ENCODE data around the gene HDAC6. TPM values are rescaled to one million over a fixed set of nuclear protein-coding genes. Genes with fewer than 3 reads are reported as not detected.
"Not testable (repeated sequence)": the region's sequence is repeated elsewhere in the genome, so short reads cannot be mapped to it uniquely, and the experiment has no call there.

Gene HDAC6
- total RNA-seq, 2 experiments from 2014 or later = 62.0 to 108 TPM

- Histone ChIP-seq H3K4me3 (ENCODE audit: low read depth, low read length, poor library complexity, severe bottlenecking) (no peak overlapping the region), H4K20me1 (ENCODE audit: insufficient read depth, low read length) (no peaks in the 10 kb centered on the region), H3K4me1 (ENCODE audit: insufficient read depth, low read length, poor library complexity, severe bottlenecking) (no peaks in the 10 kb centered on the region), H3K27ac (ENCODE audit: low read depth, low read length, poor library complexity, severe bottlenecking) (no peak overlapping the region), H3K79me2 (ENCODE audit: insufficient read depth, low read depth, low read length) (no peaks in the 10 kb centered on the region), H2AFZ (ENCODE audit: low read length) (no peak overlapping the region), H3K9me3 (ENCODE audit: low read length) (no peaks in the 10 kb centered on the region), H3K9me2 (ENCODE audit: insufficient read depth, low read length) (no peaks in the 10 kb centered on the region), H3K36me3 (ENCODE audit: insufficient read depth, low read length) (no peaks in the 10 kb centered on the region), H3K4me2 (ENCODE audit: low read length) (no peak overlapping the region)
- POLR2A ChIA-PET = no interaction called here
- DNase-seq (ENCODE audit: low spot score) = peak; percentile 33
- intact Hi-C loops (cut with micrococcal nuclease; ENCODE audit: unreplicated experiment) = no loop called here
- TF ChIP-seq CTCF (conservative IDR thresholded peaks at IDR 0.05; ENCODE audit: low read length) (peak; percentile 51; the same call in 1 of the 2 replicates), EZH2phosphoT487 (IDR thresholded peaks at IDR 0.05; ENCODE audit: borderline replicate concordance, low read depth, low read length) (no peak)
- BruUV-seq (replicated peaks) = no TSS peak
- CTCF ChIA-PET (ENCODE audit: unreplicated experiment) = no interaction called here
Measured at GRCh38 chrX:48854898-48855297, 53.0 kb downstream of the HDAC6 start.

DNA sequence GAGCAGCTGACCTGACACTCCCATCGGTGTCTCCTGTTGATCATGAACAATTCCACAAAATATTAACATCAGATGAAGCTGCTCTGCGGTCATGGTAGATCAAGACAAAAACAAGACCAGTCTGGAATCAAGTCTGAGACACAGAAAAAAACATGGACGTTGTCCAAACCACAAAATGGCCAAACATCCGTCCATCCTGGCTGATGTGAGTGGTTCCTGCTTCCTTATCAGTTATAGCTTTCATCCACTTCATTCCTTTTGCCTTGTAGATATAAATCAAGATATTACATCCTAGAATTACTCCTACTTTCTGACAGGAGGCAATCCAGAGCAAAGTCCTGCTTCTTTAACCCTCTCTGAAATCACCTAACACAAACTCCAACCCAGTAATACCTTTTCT, 62.3 kb downstream of the HDAC6 start:
- Histone ChIP-seq H4K20me1 (ENCODE audit: insufficient read depth, low read length) (no peaks in the 10 kb centered on the region), H2AFZ (ENCODE audit: low read length) (no peak overlapping the region), H3K27ac (ENCODE audit: low read depth, low read length, poor library complexity, severe bottlenecking) (no peak overlapping the region), H3K79me2 (ENCODE audit: insufficient read depth, low read depth, low read length) (no peaks in the 10 kb centered on the region), H3K9me2 (ENCODE audit: insufficient read depth, low read length) (no peaks in the 10 kb centered on the region), H3K4me2 (ENCODE audit: low read length) (no peak overlapping the region), H3K4me1 (ENCODE audit: insufficient read depth, low read length, poor library complexity, severe bottlenecking) (no peaks in the 10 kb centered on the region), H3K9me3 (ENCODE audit: low read length) (no peaks in the 10 kb centered on the region), H3K36me3 (ENCODE audit: insufficient read depth, low read length) (no peaks in the 10 kb centered on the region), H3K4me3 (ENCODE audit: low read depth, low read length, poor library complexity, severe bottlenecking) (no peak overlapping the region)
- CTCF ChIA-PET (ENCODE audit: unreplicated experiment) = no interaction called here
- TF ChIP-seq CTCF (conservative IDR thresholded peaks at IDR 0.05; ENCODE audit: low read length) (no peak), EZH2phosphoT487 (IDR thresholded peaks at IDR 0.05; ENCODE audit: borderline replicate concordance, low read depth, low read length) (no peak)
- POLR2A ChIA-PET = no interaction called here
- no peak for DNase-seq (ENCODE audit: low spot score)
- intact Hi-C loops (cut with micrococcal nuclease; ENCODE audit: unreplicated experiment) = no loop called here
- no TSS peak for BruUV-seq (replicated peaks)

- H3K4me2 ChIP-seq (ENCODE audit: low read length); H3K4me1 ChIP-seq (ENCODE audit: insufficient read depth, low read length, poor library complexity, severe bottlenecking); BruUV-seq (replicated peaks); H3K36me3 ChIP-seq (ENCODE audit: insufficient read depth, low read length); DNase-seq (ENCODE audit: low spot score); CTCF ChIA-PET (ENCODE audit: unreplicated experiment); H3K9me2 ChIP-seq (ENCODE audit: insufficient read depth, low read length); POLR2A ChIA-PET; H3K9me3 ChIP-seq (ENCODE audit: low read length); H2AFZ ChIP-seq (ENCODE audit: low read length); intact Hi-C loops (cut with micrococcal nuclease; ENCODE audit: unreplicated experiment); H4K20me1 ChIP-seq (ENCODE audit: insufficient read depth, low read length); H3K4me3 ChIP-seq (ENCODE audit: low read depth, low read length, poor library complexity, severe bottlenecking); H3K27ac ChIP-seq (ENCODE audit: low read depth, low read length, poor library complexity, severe bottlenecking); H3K79me2 ChIP-seq (ENCODE audit: insufficient read depth, low read depth, low read length): not testable (repeated sequence)
Measured at GRCh38 chrX:48872017-48872416, 70.2 kb downstream of the HDAC6 start.

Small RNA genes within 50 kb of the gene (small RNA-seq; reads per million reads assigned to genes)
- gene RNU6-29P = not detected

Other genes with a start within 250 kb of the HDAC6 start
- 149 and 156 TPM in 2 replicates for gene RBM3, start 227.6 kb upstream of the HDAC6 start, total RNA-seq (2014; rRNA removed; shearing (Covaris generic))
- gene RBM3, start 227.6 kb upstream of the HDAC6 start, total RNA-seq (2022) = 188 and 202 TPM in 2 replicates
- 46.7 and 55.6 TPM in 2 replicates for gene WDR13, start 204.6 kb upstream of the HDAC6 start, total RNA-seq (2014; rRNA removed; shearing (Covaris generic))
- 40.3 and 58.5 TPM in 2 replicates for gene WDR13, start 204.6 kb upstream of the HDAC6 start, total RNA-seq (2022)
- gene WAS, start 118.3 kb upstream of the HDAC6 start, total RNA-seq (2014; rRNA removed; shearing (Covaris generic)) = 43.9 and 44.8 TPM in 2 replicates
- gene WAS, start 118.3 kb upstream of the HDAC6 start, total RNA-seq (2022) = 87.0 and 89.7 TPM in 2 replicates
- gene SUV39H1, start 105.3 kb upstream of the HDAC6 start, total RNA-seq (2014; rRNA removed; shearing (Covaris generic)) = 21.1 and 27.0 TPM in 2 replicates
- 33.0 and 34.2 TPM in 2 replicates for gene SUV39H1, start 105.3 kb upstream of the HDAC6 start, total RNA-seq (2022)
- gene GLOD5, start 40.3 kb upstream of the HDAC6 start, total RNA-seq (2014; rRNA removed; shearing (Covaris generic)) = not detected in 2 replicates
- not detected in 2 replicates for gene GLOD5, start 40.3 kb upstream of the HDAC6 start, total RNA-seq (2022)
- gene GATA1, start 15.5 kb upstream of the HDAC6 start, total RNA-seq (2014; rRNA removed; shearing (Covaris generic)) = not detected in 2 replicates
- gene GATA1, start 15.5 kb upstream of the HDAC6 start, total RNA-seq (2022) = not detected in 2 replicates
- gene ERAS, start 24.4 kb downstream of the HDAC6 start, total RNA-seq (2014; rRNA removed; shearing (Covaris generic)) = 0.26 and 0.60 TPM in 2 replicates
- 0.30 TPM in 1 of 2 replicates, not detected in the other for gene ERAS, start 24.4 kb downstream of the HDAC6 start, total RNA-seq (2022)
- not detected in 2 replicates for gene PCSK1N, start 33.5 kb downstream of the HDAC6 start, total RNA-seq (2014; rRNA removed; shearing (Covaris generic))
- not detected in 2 replicates for gene PCSK1N, start 33.5 kb downstream of the HDAC6 start, total RNA-seq (2022)
- 54.3 and 83.3 TPM in 2 replicates for gene TIMM17B, start 95.7 kb downstream of the HDAC6 start, total RNA-seq (2014; rRNA removed; shearing (Covaris generic))
- 79.3 and 90.0 TPM in 2 replicates for gene TIMM17B, start 95.7 kb downstream of the HDAC6 start, total RNA-seq (2022)
- 72.7 and 90.5 TPM in 2 replicates for gene PQBP1, start 95.9 kb downstream of the HDAC6 start, total RNA-seq (2014; rRNA removed; shearing (Covaris generic))
- 79.6 and 93.0 TPM in 2 replicates for gene PQBP1, start 95.9 kb downstream of the HDAC6 start, total RNA-seq (2022)
- 7.1 and 9.9 TPM in 2 replicates for gene SLC35A2, start 109.6 kb downstream of the HDAC6 start, total RNA-seq (2014; rRNA removed; shearing (Covaris generic))
- gene SLC35A2, start 109.6 kb downstream of the HDAC6 start, total RNA-seq (2022) = 18.4 and 22.2 TPM in 2 replicates
- gene PIM2, start 117.0 kb downstream of the HDAC6 start, total RNA-seq (2014; rRNA removed; shearing (Covaris generic)) = 41.7 and 60.3 TPM in 2 replicates
- gene PIM2, start 117.0 kb downstream of the HDAC6 start, total RNA-seq (2022) = 146 and 148 TPM in 2 replicates
- 33.3 and 38.5 TPM in 2 replicates for gene OTUD5, start 155.5 kb downstream of the HDAC6 start, total RNA-seq (2014; rRNA removed; shearing (Covaris generic))
- gene OTUD5, start 155.5 kb downstream of the HDAC6 start, total RNA-seq (2022) = 51.7 and 55.7 TPM in 2 replicates
- 4.0 and 7.6 TPM in 2 replicates for gene KCND1, start 169.8 kb downstream of the HDAC6 start, total RNA-seq (2014; rRNA removed; shearing (Covaris generic))
- 8.8 and 13.6 TPM in 2 replicates for gene KCND1, start 169.8 kb downstream of the HDAC6 start, total RNA-seq (2022)
- gene GRIPAP1, start 200.2 kb downstream of the HDAC6 start, total RNA-seq (2014; rRNA removed; shearing (Covaris generic)) = 27.5 and 42.7 TPM in 2 replicates
- gene GRIPAP1, start 200.2 kb downstream of the HDAC6 start, total RNA-seq (2022) = 95.9 and 98.3 TPM in 2 replicates
- gene TFE3, start 241.3 kb downstream of the HDAC6 start, total RNA-seq (2014; rRNA removed; shearing (Covaris generic)) = 7.6 and 10.2 TPM in 2 replicates
- gene TFE3, start 241.3 kb downstream of the HDAC6 start, total RNA-seq (2022) = 19.0 and 19.8 TPM in 2 replicates

All from OCI-LY7 (cell line).